ENCODE data around the gene STIMATE.

STIMATE gene

DNA sequence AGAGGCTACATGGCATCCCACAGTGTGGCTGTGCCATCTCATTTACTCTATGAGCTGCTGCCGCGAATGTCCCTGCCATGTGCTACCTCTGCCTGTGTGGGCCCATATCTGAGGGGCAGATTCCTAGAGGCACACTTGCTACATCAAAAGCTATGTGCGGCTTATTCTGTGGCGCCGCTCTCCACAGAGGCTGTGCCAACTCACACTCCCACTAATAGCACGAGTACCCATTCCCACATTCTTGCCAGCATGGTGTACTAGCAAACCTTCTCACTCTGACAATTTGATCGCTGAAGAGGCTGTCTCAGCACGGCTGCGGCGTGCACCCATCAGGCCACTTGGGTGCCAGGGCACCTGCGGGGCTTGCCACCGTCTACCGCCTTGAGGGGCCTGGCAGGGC lies 31.4 kb downstream of the STIMATE start:
- no peak for DNase-seq

DNA sequence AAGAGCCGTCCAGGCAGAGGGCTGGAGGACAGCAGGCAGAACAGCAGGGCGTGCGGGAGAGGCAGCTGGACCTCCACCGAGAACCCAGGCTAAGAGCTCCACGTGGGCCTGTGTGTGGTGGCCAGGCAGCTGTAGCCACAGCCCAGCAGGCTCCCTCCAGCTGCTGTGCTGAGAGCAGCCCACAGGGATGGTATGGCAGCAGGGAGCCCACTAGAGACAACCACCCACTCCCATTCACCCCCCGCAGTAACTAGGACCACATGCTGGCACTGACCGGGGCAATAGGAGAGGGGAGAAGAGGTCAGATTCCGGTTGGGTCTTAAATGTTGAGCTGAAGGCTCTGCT lies 37.0 kb downstream of the STIMATE start:
- no peak for DNase-seq

DNA sequence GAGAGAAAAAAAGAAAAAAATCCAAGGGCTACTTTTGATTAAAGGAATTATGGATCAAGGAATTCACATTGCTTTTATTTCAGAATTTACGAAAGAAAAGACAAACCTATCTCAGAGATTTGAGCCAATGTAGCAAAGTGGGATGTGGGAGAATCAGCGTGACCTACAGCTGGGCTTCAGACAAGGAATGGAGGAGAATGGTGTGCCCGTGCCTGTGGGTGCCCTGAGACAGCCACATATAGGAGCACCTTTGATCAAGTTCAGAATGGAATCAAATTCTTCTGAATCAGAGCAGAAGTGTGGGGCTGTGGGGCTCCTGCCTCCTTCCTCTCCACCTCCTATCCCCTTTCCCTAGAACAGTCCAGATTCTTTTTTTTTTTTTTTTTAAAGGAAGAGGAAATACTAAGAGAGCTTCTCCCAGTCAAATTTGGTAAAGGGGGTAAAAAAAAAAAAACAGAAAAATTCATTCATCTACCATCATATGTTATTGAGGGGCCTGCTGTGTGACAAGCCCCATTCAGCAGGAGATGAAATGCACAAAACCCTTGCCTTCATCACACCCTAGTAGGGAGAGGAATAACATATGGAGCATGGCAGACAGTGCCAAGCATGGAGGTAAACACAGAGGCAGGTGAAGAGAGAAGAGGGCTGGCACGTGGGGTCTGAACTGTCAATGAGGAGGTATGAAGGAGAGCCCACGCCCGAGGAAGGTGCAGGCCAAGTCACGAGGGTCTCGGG lies 37.5 kb downstream of the STIMATE start:
- DNase-seq, result no peak

DNA sequence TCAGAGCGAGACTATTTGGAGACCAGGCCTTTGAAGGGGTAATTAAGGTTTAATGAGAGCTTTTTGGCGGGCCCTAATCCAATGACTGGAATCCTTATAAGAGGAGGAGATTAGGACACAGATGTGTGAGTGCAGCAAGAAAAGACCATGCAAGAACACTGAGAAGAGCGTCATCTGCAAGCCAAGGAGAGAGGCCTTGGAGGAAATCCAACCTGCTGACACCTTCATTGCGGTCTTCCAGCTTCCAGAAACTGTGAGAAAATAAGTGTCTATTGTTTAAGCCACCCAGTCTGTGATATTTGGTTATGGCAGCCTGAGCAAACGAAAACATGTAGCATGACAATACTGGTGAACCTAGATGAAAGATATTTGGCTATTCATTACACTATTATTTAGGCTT lies 39.5 kb downstream of the STIMATE start:
- DNase-seq, result peak; percentile 95

DNA sequence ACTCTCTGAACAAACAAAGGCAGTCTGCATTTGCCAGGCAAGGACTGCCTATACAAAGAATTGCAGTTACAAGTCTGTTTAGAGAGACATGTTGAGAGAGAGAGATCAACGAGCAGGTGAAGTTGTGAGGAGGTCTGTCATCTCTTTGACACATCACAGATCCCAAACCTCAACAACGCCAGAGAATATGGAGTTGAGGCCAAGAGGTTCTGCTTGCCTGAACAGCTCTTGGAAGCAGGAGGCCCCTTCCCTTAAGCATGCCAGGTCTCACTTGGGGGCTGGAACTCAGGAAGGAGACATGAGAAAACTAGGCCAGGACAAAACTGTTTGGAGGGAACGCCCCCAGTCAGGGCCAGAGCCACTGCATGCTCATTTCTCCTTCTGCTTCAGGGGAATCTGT lies 40.2 kb downstream of the STIMATE start:
- no peak for DNase-seq

GRCh38 chr3:52856666-52857065 lies 40.7 kb downstream of the STIMATE start:
- no peak for DNase-seq

DNA sequence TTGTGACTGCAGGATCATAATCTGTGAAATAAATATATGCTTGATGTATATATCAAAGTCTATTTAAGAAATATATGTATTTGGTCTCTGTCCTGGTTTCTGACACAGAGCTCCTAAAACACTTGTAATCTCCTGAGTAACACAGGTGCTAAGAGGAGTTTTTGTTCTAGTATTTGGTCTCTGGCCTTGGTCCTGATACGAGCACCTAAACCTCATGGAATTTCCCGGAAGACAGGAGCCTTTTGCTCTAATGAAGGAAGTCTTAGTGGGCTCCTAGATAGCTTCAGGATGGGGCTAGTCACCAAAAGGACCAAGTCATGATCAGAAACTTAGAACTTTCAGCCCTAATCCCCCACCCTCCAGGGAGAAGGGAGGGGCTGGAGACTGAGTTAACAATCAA lies 43.3 kb downstream of the STIMATE start:
- no peak for DNase-seq

DNA sequence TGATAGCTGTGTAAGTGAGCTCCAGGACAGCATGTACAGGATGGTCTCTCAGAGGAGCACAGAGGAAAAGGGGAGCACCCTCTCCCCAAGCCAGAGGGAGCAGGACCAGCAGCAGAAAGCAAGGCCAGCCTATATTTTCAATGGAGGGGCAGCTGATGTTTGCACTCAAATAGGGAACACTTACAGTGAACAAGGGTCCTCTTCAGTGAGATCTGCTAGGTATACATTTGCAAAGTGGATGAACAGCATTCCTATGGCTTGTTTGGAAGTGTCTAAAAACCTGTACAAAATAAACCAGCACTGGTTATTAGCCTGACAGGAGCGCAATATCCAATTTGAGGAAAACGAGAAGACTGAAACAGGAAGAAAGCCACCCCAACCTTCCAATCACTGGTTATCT lies 44.9 kb downstream of the STIMATE start:
- DNase-seq, result no peak

- DNase-seq, result peak; percentile 74
Measured at GRCh38 chr3:52851348-52851747, 46.0 kb downstream of the STIMATE start.

- DNase-seq, result no peak
Measured at GRCh38 chr3:52849656-52850055, 47.7 kb downstream of the STIMATE start.

DNA sequence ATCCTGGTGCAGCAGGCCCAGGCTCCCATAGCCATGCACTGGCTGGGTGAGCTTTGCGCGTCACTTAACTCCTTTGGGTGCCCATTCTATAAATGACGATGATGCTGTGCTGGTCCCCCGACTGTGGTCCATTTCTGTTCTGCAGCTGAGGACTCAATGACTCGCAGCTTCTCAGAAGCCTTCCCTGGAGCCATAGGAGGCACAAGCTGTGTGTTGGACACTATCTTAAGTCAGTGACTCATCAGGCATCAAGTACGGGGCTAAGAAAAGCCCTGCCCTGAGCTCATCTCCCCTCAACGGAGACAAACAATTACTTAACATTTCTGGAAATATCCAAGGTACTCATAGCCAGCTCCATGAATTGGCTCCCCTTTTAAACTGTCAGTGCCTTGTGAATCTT lies 48.7 kb downstream of the STIMATE start:
- DNase-seq, result no peak

DNA sequence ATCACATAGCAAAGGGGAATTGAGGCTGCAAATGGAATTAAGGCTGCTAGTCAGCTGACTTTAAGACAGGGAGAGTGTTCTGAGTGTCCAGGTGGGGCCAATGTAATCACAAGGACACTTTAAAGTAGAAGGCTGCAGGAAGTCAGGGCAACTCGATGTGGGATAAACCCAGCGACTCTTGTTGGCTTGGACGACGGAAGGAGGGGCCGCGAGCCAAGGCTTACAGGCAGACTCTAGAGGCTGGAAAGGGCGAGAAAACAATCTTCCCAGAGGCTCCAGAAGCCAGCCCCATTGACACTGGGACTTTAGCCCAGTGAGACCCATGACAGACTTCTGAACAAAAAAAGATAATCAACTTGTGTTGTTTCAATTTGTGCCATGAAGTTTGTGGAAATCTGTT lies 49.6 kb downstream of the STIMATE start:
- no peak for DNase-seq

GRCh38 chr3:52847241-52847640 lies 50.1 kb downstream of the STIMATE start:
- DNase-seq, result no peak

DNA sequence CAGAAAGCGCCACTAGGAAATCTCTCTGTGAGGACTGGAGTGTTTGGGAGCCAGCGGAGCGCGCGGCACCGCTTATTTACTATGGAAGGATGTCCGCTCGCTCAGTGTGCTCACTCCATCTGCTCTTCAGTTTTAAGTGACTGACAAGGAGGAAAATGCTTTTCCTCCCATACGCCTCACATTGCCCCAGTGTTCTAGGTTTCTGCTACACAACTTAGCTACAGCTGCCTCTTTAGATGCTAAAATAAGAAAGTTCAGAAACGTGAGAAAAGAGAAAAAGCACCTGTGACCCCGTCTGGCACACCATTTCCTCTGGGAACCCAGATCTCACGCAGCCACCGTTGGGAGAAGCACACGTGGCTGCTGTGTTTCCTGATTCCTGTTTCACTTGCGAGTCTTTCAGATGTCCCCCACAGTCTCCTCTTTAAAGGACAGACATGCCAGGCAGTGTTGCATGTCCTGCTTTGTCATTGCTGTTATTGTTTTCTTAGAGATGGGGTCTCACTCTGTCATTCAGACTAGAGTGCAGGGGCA lies 50.8 kb downstream of the STIMATE start:
- DNase-seq, result peak; percentile 51

DNA sequence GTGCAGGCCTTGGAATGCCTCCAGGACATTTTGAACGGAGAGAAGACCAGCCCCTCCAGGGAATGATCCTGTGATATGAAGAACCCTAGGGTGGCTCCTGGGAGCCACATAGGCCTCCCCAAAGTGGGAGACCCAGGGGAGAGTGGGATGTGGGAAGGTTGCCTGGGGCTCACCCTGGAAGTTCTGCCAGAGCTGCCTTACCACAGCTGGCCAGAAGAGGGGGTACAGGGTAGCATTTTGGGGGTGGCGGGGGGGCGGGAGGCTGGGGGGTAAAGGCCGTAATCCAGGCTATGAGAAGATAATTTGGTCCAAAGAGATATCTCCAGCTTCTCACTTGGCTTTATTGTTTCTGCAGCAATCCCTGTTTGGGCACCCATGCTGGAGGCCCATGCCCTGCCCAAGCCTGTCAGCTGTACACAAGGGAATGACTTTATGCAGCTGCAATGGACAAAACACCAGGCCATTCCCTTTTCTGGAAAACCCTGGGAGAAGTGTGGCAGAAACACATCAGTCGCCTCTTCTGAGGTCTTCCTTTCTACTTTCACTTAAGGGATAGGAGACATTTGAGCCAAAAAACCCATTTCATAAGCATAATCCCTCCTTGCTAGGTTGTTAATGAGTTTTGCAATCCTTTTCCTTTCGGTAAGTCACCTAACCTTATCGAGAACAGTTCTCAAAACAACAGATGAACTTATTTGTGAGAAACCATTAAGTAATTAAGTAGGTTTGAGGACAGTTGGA lies 51.5 kb downstream of the STIMATE start:
- DNase-seq, result no peak

DNA sequence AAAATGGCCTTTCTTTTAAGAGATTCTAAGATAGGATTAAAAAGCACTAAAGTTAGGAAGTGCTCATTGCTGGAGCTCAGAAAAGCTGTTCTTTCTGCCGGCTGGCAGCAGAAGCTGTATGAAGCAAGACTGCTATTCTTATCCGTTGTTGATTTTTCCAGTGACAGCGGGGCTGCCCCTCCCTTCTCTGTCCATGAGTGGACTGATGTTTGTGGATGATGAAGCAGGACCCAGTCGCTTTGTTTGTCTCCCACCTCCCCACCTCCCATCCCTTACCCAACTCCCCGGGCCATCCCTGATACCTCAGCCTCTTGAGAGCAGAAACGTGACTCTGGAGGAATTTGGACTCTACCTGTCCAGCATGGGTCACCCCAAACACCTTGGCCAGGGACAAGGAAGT lies 52.2 kb downstream of the STIMATE start:
- no peak for DNase-seq

DNA sequence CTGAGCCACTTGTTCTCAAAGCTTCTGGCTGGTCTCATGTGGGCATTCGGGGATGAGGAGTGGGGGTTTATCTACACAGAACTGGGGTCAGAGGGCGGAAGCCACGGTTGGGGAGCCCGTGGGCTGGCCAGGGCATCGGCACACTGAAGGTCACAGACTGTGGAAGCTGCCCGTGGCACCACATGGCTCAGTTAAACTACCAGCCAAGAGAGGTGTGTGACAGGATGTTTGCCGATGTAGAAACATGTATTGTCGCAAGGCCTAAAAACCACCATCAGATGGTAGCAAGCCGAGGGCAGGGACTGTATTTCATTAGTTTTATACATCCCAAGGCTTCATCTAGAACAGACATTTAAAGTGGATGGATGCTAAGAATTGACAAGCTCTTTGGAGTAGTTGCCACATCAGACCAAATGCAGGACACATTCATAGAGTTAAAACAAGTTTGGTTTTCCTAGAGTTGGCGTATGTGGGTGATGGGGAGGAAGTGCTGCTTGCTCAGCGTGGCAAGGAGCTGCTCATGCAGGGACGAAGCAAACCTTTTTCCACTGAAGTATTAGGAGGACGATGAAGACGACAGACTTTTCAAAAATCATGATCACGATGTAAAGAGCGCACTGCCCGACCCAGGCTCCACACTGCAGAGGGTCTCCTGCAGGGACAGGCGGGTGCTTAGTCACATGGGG lies 52.9 kb downstream of the STIMATE start:
- no peak for DNase-seq

GRCh38 chr3:52843881-52844280 lies 53.5 kb downstream of the STIMATE start:
- no peak for DNase-seq

GRCh38 chr3:52843108-52843865 lies 54.1 kb downstream of the STIMATE start:
- no peak for DNase-seq

GRCh38 chr3:52842424-52842823 lies 54.9 kb downstream of the STIMATE start:
- no peak for DNase-seq

DNA sequence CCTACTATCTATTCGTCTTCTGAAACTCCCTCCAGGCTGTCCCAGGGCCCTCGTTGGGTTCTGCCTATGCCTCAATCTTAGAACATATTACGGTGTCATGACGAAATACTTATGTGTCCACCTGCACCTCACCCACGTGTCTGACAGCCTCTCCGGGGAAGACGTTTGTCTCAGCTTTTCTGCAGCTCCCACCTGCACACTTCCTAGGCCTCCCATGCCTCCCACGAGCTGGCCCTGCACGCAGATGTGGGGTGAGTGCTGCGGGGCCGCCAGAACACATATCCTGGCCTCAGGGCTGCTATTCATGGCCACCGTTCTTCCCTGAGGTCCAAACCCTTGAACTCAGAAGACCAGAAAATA lies 55.4 kb downstream of the STIMATE start:
- no peak for DNase-seq

DNA sequence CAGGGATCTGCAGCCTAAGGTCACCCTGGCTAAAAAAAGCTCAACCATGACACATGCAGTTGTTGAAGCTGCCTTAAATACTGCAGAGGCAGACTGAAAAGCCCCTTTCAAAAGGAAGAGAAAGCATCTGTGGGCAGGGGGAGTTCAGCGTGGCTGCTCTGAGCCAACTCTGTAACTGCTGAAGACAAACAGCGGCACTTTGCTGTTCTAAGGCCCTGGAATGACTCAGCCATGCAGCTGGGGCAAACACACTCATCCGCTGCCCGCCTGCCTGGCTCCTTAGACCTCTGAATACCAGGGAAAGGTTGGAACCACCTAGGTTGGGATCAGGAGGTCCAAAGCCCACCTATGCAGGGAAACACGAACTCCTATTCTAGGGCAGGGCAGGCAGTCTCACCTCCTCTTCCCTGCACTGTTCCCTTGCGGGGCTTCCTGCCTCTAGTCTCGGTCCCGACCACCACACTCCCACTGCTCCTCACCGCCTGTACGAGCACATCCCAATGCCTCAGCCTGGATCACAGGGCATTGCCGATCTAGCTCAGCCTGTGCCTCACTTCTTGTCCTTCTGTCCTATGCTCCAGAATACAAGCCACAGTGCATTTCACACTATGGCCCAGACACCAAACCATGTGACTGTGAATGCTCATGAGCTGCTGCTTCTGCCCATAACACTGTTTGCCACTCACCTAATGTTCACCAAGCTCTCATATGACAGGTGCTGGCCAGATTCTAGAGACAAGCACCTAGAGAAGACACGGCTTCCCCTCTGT lies 56.0 kb downstream of the STIMATE start:
- DNase-seq, result no peak

Measured in NCI-H82 (cell line).